B cell (primary cell): ENCODE results near the gene TRMT2A.

Experiments
- EZH2 ChIP-seq: IDR thresholded peaks from 2 replicates; pipeline ENCODE4 v1.6.1; 2012; ENCODE audit warnings: borderline replicate concordance, low read depth, mild to moderate bottlenecking, moderate library complexity, low read length; ENCODE audit not compliant: insufficient read depth, poor library complexity, severe bottlenecking
- TF ChIP-seq, protein P1 (sequence below): fragments of 200-600 bp; IDR thresholded peaks from one replicate; pipeline ENCODE4 v1.8.0; 2022; ENCODE audit warnings: antibody characterized with exemption, mild to moderate bottlenecking

DNA sequence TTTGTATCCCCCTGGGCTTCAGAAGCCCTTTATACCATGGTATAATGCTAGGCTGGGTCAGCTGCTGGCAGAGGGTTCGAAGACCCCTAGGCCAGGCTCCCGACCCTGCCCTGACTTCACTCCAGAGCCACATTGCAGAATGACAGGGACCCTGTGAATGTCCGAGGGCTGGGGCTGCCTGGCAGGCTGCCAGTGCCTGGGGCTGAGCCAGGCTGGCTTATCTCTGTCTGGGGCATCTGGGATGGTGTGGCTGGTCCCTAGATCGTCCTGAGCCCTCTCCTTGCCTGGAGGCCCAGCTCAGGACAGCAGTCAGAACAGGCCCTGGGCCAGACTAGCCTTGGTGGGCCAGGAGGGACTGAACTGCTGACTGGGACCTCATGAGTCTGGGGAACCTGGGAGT is 18.2 kb upstream of the TRMT2A start:
- TF ChIP-seq EZH2: no peak
- TF ChIP-seq, protein P1, sequence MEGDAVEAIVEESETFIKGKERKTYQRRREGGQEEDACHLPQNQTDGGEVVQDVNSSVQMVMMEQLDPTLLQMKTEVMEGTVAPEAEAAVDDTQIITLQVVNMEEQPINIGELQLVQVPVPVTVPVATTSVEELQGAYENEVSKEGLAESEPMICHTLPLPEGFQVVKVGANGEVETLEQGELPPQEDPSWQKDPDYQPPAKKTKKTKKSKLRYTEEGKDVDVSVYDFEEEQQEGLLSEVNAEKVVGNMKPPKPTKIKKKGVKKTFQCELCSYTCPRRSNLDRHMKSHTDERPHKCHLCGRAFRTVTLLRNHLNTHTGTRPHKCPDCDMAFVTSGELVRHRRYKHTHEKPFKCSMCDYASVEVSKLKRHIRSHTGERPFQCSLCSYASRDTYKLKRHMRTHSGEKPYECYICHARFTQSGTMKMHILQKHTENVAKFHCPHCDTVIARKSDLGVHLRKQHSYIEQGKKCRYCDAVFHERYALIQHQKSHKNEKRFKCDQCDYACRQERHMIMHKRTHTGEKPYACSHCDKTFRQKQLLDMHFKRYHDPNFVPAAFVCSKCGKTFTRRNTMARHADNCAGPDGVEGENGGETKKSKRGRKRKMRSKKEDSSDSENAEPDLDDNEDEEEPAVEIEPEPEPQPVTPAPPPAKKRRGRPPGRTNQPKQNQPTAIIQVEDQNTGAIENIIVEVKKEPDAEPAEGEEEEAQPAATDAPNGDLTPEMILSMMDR: no peak
